Brain microvascular endothelial cell (primary cell): ENCODE measurements around the gene FAM210B.

ENCODE experiments used
- DNase-seq: peaks from one replicate; pipeline ENCODE4 v3.0.0-alpha.2; 2020
- H3K27ac ChIP-seq: fragments of 250-450 bp; sonication (Bioruptor Pico); 2 replicates; pipeline ENCODE4 v1.5.1; 2020; ENCODE audit warnings: mild to moderate bottlenecking, moderate library complexity
- H3K27me3 ChIP-seq: fragments of 250-450 bp; sonication (Bioruptor Pico); replicated peaks from 2 replicates; pipeline ENCODE4 v1.5.1; 2020; ENCODE audit warnings: mild to moderate bottlenecking
- H3K36me3 ChIP-seq: fragments of 250-450 bp; sonication (Bioruptor Pico); replicated peaks from 2 replicates; pipeline ENCODE4 v1.5.1; 2020; ENCODE audit warnings: mild to moderate bottlenecking
- H3K4me3 ChIP-seq: 2 replicates; pipeline ENCODE4 v1.5.1; 2011; ENCODE audit warnings: low read depth, mild to moderate bottlenecking, control low read depth, low read length, moderate library complexity
- CTCF ChIP-seq: IDR thresholded peaks from 2 replicates; pipeline ENCODE4 v1.5.1; 2011; ENCODE audit warnings: low read depth, mild to moderate bottlenecking, moderate library complexity, low read length, control low read depth, inconsistent platforms; ENCODE audit errors: missing control alignments
- in situ Hi-C: cut with HindIII; loops from 2 replicates; pipeline ENCODE4 v1.10.0; 2017; ENCODE audit warnings: low sequenced_read_pairs, low pct_ligation_motif_present

FAM210B gene

DNA sequence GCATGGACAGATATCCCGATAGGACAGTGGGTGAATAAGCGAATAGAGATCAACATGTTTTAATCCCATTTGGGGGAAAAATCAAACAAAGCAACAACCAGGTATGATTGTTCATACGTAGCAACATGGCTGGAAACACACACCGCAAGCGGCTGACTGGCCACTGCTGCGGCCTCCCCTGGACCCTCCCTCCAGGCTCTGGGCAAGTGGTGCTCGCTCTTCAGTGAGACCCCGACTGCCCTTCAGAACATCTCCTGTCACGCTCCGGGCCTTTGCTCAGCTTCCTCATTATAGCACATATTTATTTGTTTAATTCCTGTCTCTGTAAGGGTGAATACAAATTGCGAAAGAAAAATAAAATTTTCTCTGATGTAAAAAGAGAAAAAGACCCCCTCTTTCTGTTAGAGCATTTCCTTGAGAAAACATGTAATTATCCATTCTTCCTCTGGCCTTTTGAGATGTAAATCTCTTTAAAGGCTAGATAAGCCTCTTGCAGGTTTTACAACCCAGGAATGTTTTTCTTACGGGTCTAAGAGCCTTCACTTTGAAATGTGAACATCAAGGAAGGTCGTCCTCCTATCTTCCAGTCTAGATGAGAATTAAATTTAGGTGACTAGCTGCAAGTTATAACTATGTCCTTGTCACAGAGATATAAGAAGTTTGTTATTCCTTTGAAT, 11.0 kb upstream of the FAM210B start:
- H3K36me3 ChIP-seq: no peaks in the 10 kb centered on the region
- TF ChIP-seq CTCF: no peak
- H3K27me3 ChIP-seq: peaks cover 16% of the 10 kb centered on the region
- no peak overlapping the region for H3K27ac ChIP-seq
- no peak overlapping the region for H3K4me3 ChIP-seq
- in situ Hi-C loops: no loop called here
- no peak for DNase-seq

GRCh38 chr20:56348305-56348693, 10.5 kb upstream of the FAM210B start:
- no peaks in the 10 kb centered on the region for H3K36me3 ChIP-seq
- no peak overlapping the region for H3K4me3 ChIP-seq
- no peak for DNase-seq
- TF ChIP-seq CTCF: no peak
- in situ Hi-C loops: no loop called here
- peaks cover 14% of the 10 kb centered on the region for H3K27me3 ChIP-seq
- no peak overlapping the region for H3K27ac ChIP-seq

- no peak for DNase-seq
- H3K36me3 ChIP-seq: no peaks in the 10 kb centered on the region
- H3K4me3 ChIP-seq: no peak overlapping the region
- no peak for TF ChIP-seq CTCF
- H3K27ac ChIP-seq: no peak overlapping the region
- in situ Hi-C loops: no loop called here
- peaks cover 10% of the 10 kb centered on the region for H3K27me3 ChIP-seq
Observed at GRCh38 chr20:56348746-56349145, 10.0 kb upstream of the FAM210B start.

DNA sequence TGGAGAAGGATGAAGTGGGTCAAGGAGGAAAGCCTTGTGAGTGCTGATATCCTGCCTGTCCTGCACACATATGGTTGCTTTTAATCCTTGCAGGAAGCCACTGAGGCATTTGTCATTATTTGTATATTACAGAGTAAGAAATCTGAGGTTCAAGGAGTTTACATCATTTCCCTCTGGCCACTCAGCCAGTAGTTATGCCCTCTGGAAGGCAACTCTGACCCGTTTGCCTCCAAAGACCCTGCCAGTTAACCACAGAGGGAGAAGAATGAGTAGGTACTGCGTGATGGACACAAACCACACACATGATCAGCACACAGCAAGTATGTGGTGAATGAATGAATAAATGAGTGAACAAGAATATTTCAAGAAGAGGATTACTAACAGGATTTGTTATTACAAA, 7.9 kb upstream of the FAM210B start:
- in situ Hi-C loops: no loop called here
- DNase-seq: no peak
- no peak for TF ChIP-seq CTCF
- H3K36me3 ChIP-seq: no peaks in the 10 kb centered on the region
- no peak overlapping the region for H3K4me3 ChIP-seq
- peaks cover 6% of the 10 kb centered on the region for H3K27me3 ChIP-seq
- H3K27ac ChIP-seq: no peak overlapping the region

DNA sequence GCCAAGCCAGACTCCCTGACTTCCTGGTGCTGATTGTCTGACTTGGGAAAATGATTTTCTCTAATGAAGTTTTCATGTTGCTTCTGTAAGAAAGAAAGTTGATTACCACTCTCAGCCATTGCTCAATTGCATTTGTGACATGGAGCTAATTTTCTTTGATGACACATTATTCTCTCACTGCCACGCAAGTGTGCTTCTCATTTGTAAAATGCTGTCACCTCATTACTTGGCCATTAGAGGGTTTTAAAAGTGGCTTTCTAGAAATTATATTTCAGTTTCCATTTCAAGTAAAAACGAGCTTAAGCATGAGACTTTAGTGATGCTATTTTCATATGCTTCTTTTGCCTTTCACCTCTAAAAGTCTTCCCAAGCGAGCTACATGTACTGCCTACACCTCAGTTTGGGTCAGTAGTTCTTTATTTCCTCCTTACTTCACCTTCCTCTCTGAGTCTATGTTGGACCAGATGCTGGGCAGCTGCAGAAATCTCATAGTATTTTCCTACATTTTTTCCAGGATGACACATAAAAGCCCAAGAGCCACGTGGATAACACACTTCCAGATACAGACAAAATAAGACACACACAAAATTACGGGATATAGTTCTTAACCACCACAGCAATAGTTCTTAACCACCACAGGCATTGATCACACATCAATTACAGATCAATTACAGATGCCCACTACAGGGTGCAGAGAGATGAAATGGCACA, 6.3 kb upstream of the FAM210B start:
- in situ Hi-C loops: no loop called here
- H3K27ac ChIP-seq: no peak overlapping the region
- peaks cover 6% of the 10 kb centered on the region for H3K27me3 ChIP-seq
- TF ChIP-seq CTCF: no peak
- DNase-seq: no peak
- no peaks in the 10 kb centered on the region for H3K36me3 ChIP-seq
- no peak overlapping the region for H3K4me3 ChIP-seq

- TF ChIP-seq CTCF: no peak
- Histone ChIP-seq H3K4me3 (no peak overlapping the region), H3K36me3 (no peaks in the 10 kb centered on the region), H3K27ac (no peak overlapping the region), H3K27me3 (no peaks in the 10 kb centered on the region)
- in situ Hi-C loops: no loop called here
- no peak for DNase-seq
Observed at GRCh38 chr20:56353356-56353755, 5.4 kb upstream of the FAM210B start.
